H9 (cell line): ENCODE data around the gene ANP32B. TPM values are rescaled to one million over a fixed set of nuclear protein-coding genes. Genes with fewer than 3 reads are reported as not detected.
"Not testable (repeated sequence)": the region's sequence is repeated elsewhere in the genome, so short reads cannot be mapped to it uniquely, and the experiment has no call there.

ENCODE experiments used
- DNase-seq: peaks from one replicate; pipeline ENCODE4 v3.0.0-alpha.2; 2017
- H2AFZ ChIP-seq: one replicate; pipeline ENCODE4 v1.6.1; 2013; ENCODE audit warnings: mild to moderate bottlenecking, low read length, control low read depth, moderate library complexity
- H2AK5ac ChIP-seq: 2 replicates; pipeline ENCODE4 v1.6.1; 2013; ENCODE audit warnings: low read length, control low read depth, mixed read lengths; ENCODE audit not compliant: insufficient read length
- H2BK120ac ChIP-seq: one replicate; pipeline ENCODE4 v1.6.1; 2013; ENCODE audit warnings: low read depth, mild to moderate bottlenecking, low read length, control low read depth, inconsistent platforms; ENCODE audit not compliant: poor library complexity, severe bottlenecking
- H2BK12ac ChIP-seq: 2 replicates; pipeline ENCODE4 v1.6.1; 2013; ENCODE audit warnings: low read length, control low read depth, mixed read lengths, low read depth; ENCODE audit not compliant: insufficient read length
- H2BK15ac ChIP-seq: 2 replicates; pipeline ENCODE4 v1.6.1; 2013; ENCODE audit warnings: low read depth, low read length, control low read depth
- H2BK20ac ChIP-seq: one replicate; pipeline ENCODE4 v1.6.1; 2013; ENCODE audit warnings: low read depth, mild to moderate bottlenecking, low read length, control low read depth, inconsistent platforms; ENCODE audit not compliant: poor library complexity, severe bottlenecking
- H2BK5ac ChIP-seq: 2 replicates; pipeline ENCODE4 v1.6.1; 2013; ENCODE audit warnings: low read length, control low read depth, mixed read lengths; ENCODE audit not compliant: insufficient read length
- H3K14ac ChIP-seq: 2 replicates; pipeline ENCODE4 v1.6.1; 2013; ENCODE audit warnings: low read length, control low read depth; ENCODE audit not compliant: insufficient read depth
- H3K18ac ChIP-seq: 2 replicates; pipeline ENCODE4 v1.6.1; 2013; ENCODE audit warnings: low read depth, mild to moderate bottlenecking, mixed read lengths, low read length, control low read depth; ENCODE audit not compliant: insufficient read length
- H3K23ac ChIP-seq: 2 replicates; pipeline ENCODE4 v1.6.1; 2013; ENCODE audit warnings: low read length, control low read depth, mixed read lengths, low read depth; ENCODE audit not compliant: insufficient read length
- H3K23me2 ChIP-seq: 2 replicates; pipeline ENCODE4 v1.6.1; 2013; ENCODE audit warnings: low read depth, mild to moderate bottlenecking, mixed read lengths, low read length, control low read depth; ENCODE audit not compliant: insufficient read length, poor library complexity, severe bottlenecking
- H3K27ac ChIP-seq: 2 replicates; pipeline ENCODE4 v1.5.1; 2013; ENCODE audit warnings: low read length, control low read depth, mixed read lengths, low read depth; ENCODE audit not compliant: insufficient read length
- H3K27me3 ChIP-seq: 2 replicates; pipeline ENCODE4 v1.6.1; 2013; ENCODE audit warnings: low read length, control low read depth, inconsistent platforms; ENCODE audit not compliant: insufficient read depth
- H3K4ac ChIP-seq: 2 replicates; pipeline ENCODE4 v1.6.1; 2013; ENCODE audit warnings: low read depth, mild to moderate bottlenecking, control low read depth, inconsistent platforms, low read length, moderate library complexity
- H3K4me1 ChIP-seq: 2 replicates; pipeline ENCODE4 v1.6.1; 2013; ENCODE audit warnings: low read length, control low read depth, inconsistent platforms; ENCODE audit not compliant: insufficient read depth
- H3K4me2 ChIP-seq: 2 replicates; pipeline ENCODE4 v1.6.1; 2013; ENCODE audit warnings: low read length, control low read depth, mixed read lengths; ENCODE audit not compliant: insufficient read length, insufficient read depth
- H3K56ac ChIP-seq: 2 replicates; pipeline ENCODE4 v1.6.1; 2013; ENCODE audit warnings: low read depth, mild to moderate bottlenecking, mixed read lengths, low read length, control low read depth; ENCODE audit not compliant: insufficient read length
- H3K79me1 ChIP-seq: 2 replicates; pipeline ENCODE4 v1.6.1; 2013; ENCODE audit warnings: low read depth, mild to moderate bottlenecking, moderate library complexity, low read length, control low read depth, inconsistent platforms; ENCODE audit not compliant: insufficient read depth, poor library complexity, severe bottlenecking
- H3K79me2 ChIP-seq: 2 replicates; pipeline ENCODE4 v1.6.1; 2013; ENCODE audit warnings: low read length, control low read depth, inconsistent platforms; ENCODE audit not compliant: insufficient read depth
- H3K9ac ChIP-seq: 2 replicates; pipeline ENCODE4 v1.6.1; 2013; ENCODE audit warnings: low read length, control low read depth, mixed read lengths; ENCODE audit not compliant: insufficient read length; ENCODE audit errors: extremely low read depth
- H3K9me3 ChIP-seq: one replicate; pipeline ENCODE4 v1.6.1; 2013; ENCODE audit warnings: low read depth, low read length, inconsistent platforms; ENCODE audit not compliant: control insufficient read depth
- H3T11ph ChIP-seq: one replicate; pipeline ENCODE4 v1.6.1; 2013; ENCODE audit warnings: mild to moderate bottlenecking, low read length, control low read depth, inconsistent platforms
- H4K20me1 ChIP-seq: one replicate; pipeline ENCODE4 v1.6.1; 2013; ENCODE audit not compliant: control insufficient read depth, insufficient read length, insufficient read depth
- H4K5ac ChIP-seq: 2 replicates; pipeline ENCODE4 v1.6.1; 2013; ENCODE audit warnings: low read depth, mild to moderate bottlenecking, mixed read lengths, low read length, control low read depth; ENCODE audit not compliant: insufficient read length
- H4K8ac ChIP-seq: replicated peaks from 2 replicates; pipeline ENCODE4 v1.6.1; 2013; ENCODE audit warnings: low read length, control low read depth, mixed read lengths, low read depth; ENCODE audit not compliant: insufficient read length
- H4K91ac ChIP-seq: 2 replicates; pipeline ENCODE4 v1.6.1; 2013; ENCODE audit warnings: low read depth, mild to moderate bottlenecking, moderate library complexity, mixed read lengths, low read length, control low read depth; ENCODE audit not compliant: insufficient read length
- H3K27ac Mint-ChIP-seq, 3 experiments: 2 replicates in 2 of 3; 3 replicates in 1 of 3; pipeline ENCODE4 v1.8.0; 2020 to 2021; ENCODE audit warnings: mixed read lengths in 3 of 3, mild to moderate bottlenecking in 1 of 3, moderate library complexity in 1 of 3
- H3K27me3 Mint-ChIP-seq: 2 replicates; pipeline ENCODE4 v1.8.0; 2021; ENCODE audit warnings: low read depth, mild to moderate bottlenecking, moderate library complexity, mixed read lengths
- H3K36me3 Mint-ChIP-seq, 3 experiments: 2 replicates in 2 of 3; 3 replicates in 1 of 3; pipeline ENCODE4 v1.8.0; 2020 to 2021; ENCODE audit warnings: low read depth in 3 of 3, mixed read lengths in 3 of 3; ENCODE audit not compliant: insufficient read depth in 1 of 3
- H3K4me1 Mint-ChIP-seq, 2 experiments: 2 replicates each; pipeline ENCODE4 v1.8.0; 2020; ENCODE audit warnings: mixed read lengths in 2 of 2
- H3K4me3 Mint-ChIP-seq, 2 experiments: 2 replicates in 1 of 2; 3 replicates in 1 of 2; pipeline ENCODE4 v1.8.0; 2020 to 2021; ENCODE audit warnings: mild to moderate bottlenecking in 2 of 2, mixed read lengths in 2 of 2, moderate library complexity in 1 of 2
- H3K9me3 Mint-ChIP-seq, 2 experiments: 2 replicates in 1 of 2; 3 replicates in 1 of 2; pipeline ENCODE4 v1.8.0; 2020; ENCODE audit warnings: mild to moderate bottlenecking in 2 of 2, mixed read lengths in 2 of 2, moderate library complexity in 1 of 2
- WGBS: extraction: QIAGEN DNeasy Blood & Tissue Kit; methylation state at CpG from one replicate; pipeline ENCODE4 v1.1.7; 2013; ENCODE audit warnings: missing lambda C conversion rate, low lambda C conversion rate, mixed read lengths; ENCODE audit not compliant: insufficient read length; ENCODE audit errors: extremely low coverage; 5-methylcytosine and 5-hydroxymethylcytosine counted together
- total RNA-seq: library from RNA; stranded (reverse); gene quantifications from 2 replicates; pipeline ENCODE4 v1.2.1, GENCODE V29; 2021

Gene ANP32B
- total RNA-seq, 1 experiment from 2014 or later, result 91.6 TPM

DNA sequence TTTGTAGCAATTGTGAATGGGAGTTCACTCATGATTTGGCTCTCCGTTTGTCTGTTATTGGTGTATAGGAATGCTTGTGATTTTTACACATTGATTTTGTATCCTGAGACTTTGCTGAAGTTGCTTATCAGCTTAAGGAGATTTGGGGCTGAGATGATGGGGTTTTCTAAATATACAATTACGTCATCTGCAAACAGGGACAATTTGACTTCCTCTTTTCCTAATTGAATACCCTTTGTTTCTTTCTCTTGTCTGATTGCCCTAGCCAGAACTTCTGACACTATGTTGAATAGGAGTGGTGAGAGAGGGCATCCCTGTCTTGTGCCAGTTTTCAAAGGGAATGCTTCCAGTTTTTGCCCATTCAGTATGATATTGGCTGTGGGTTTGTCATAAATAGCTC lies 36.0 kb upstream of the ANP32B start:
- DNase-seq, H3K4ac ChIP-seq, H3K9me3 Mint-ChIP-seq, H3K4me1 Mint-ChIP-seq, H3K36me3 Mint-ChIP-seq, H2BK15ac ChIP-seq, H3K79me2 ChIP-seq, H2AFZ ChIP-seq, H3K56ac ChIP-seq, H3K23me2 ChIP-seq, H2BK12ac ChIP-seq, H3K18ac ChIP-seq, H3T11ph ChIP-seq, H2BK20ac ChIP-seq, H4K91ac ChIP-seq, H4K20me1 ChIP-seq, H3K27me3 ChIP-seq, H2BK120ac ChIP-seq, H3K27ac Mint-ChIP-seq, H3K14ac ChIP-seq, H3K4me1 ChIP-seq, H3K9me3 ChIP-seq, H3K23ac ChIP-seq, H3K79me1 ChIP-seq, H2AK5ac ChIP-seq, H3K9ac ChIP-seq, H3K4me2 ChIP-seq, H2BK5ac ChIP-seq, H3K4me3 Mint-ChIP-seq, H4K8ac ChIP-seq, H4K5ac ChIP-seq, H3K27ac ChIP-seq: not testable (repeated sequence)
- peaks cover 61% of the 10 kb centered on the region for H3K27me3 Mint-ChIP-seq
- no CpG with 5 or more reads among the region's 2 CpGs for WGBS

- DNase-seq, H4K20me1 ChIP-seq: not testable (repeated sequence)
These were observed 32.3 kb upstream of the ANP32B start for GRCh38 chr9:97950873-97951272.

More at GRCh38 chr9:97950873-97951272, 32.3 kb upstream of the ANP32B start:
- not testable (repeated sequence) for H3K9me3 ChIP-seq, H3K56ac ChIP-seq, H4K5ac ChIP-seq, H3K27ac Mint-ChIP-seq, H3K4me3 Mint-ChIP-seq, H3K4me2 ChIP-seq, H2BK20ac ChIP-seq, H3K79me2 ChIP-seq, H3K4me1 Mint-ChIP-seq, H3K9me3 Mint-ChIP-seq, H3K27ac ChIP-seq, H2BK15ac ChIP-seq, H2BK120ac ChIP-seq, H3K9ac ChIP-seq, H3K79me1 ChIP-seq, H2BK5ac ChIP-seq, H3K36me3 Mint-ChIP-seq, H2AFZ ChIP-seq, H2BK12ac ChIP-seq, H2AK5ac ChIP-seq, H3K4ac ChIP-seq, H3K4me1 ChIP-seq, H3K14ac ChIP-seq, H4K91ac ChIP-seq, H3K23me2 ChIP-seq, H3T11ph ChIP-seq, H4K8ac ChIP-seq, H3K27me3 ChIP-seq, H3K18ac ChIP-seq, H3K23ac ChIP-seq
- no CpG with 5 or more reads among the region's 5 CpGs for WGBS
- peaks cover 66% of the 10 kb centered on the region for H3K27me3 Mint-ChIP-seq
